GM12875 (cell line): ENCODE results near the gene SDF2.
A peak's percentile ranks its signal among the peaks of the same experiment; 100 is the strongest.

Experiments
- H3K4me3 ChIP-seq: one replicate; pipeline ENCODE4 v1.5.1; 2011; ENCODE audit warnings: low read depth, low read length, control low read depth
- CTCF ChIP-seq: IDR thresholded peaks from 2 replicates; pipeline ENCODE4 v1.5.1; 2011; ENCODE audit warnings: low read depth, mild to moderate bottlenecking, control low read depth, inconsistent platforms, low read length, moderate library complexity, borderline replicate concordance; ENCODE audit not compliant: insufficient read depth

The SDF2 gene

GRCh38 chr17:28684963-28685362, 23.3 kb upstream of the SDF2 start:
- no peak overlapping the region for H3K4me3 ChIP-seq
- TF ChIP-seq CTCF, result no peak

- H3K4me3 ChIP-seq, result no peak overlapping the region
- no peak for TF ChIP-seq CTCF
These were observed 20.9 kb upstream of the SDF2 start for GRCh38 chr17:28682655-28683054.

GRCh38 chr17:28675980-28676379, 14.3 kb upstream of the SDF2 start:
- TF ChIP-seq CTCF, result peak; percentile 43; the same call in 1 of the 2 replicates
- H3K4me3 ChIP-seq, result no peak overlapping the region

- no peak overlapping the region for H3K4me3 ChIP-seq
- no peak for TF ChIP-seq CTCF
These were observed 13.8 kb upstream of the SDF2 start for GRCh38 chr17:28675490-28675889.

GRCh38 chr17:28669918-28670317, 8.2 kb upstream of the SDF2 start:
- TF ChIP-seq CTCF, result no peak
- no peak overlapping the region for H3K4me3 ChIP-seq

GRCh38 chr17:28667870-28668269, 6.2 kb upstream of the SDF2 start:
- TF ChIP-seq CTCF, result no peak
- H3K4me3 ChIP-seq, result no peak overlapping the region

- no peak overlapping the region for H3K4me3 ChIP-seq
- no peak for TF ChIP-seq CTCF
These were observed 4.3 kb upstream of the SDF2 start for GRCh38 chr17:28665994-28666393.
